ENCODE data around the gene NR3C1.

- TF ChIP-seq POLR2AphosphoS5 (IDR thresholded peaks at IDR 0.05; ENCODE audit: insufficient read depth in 1 of 2, low read depth in 1 of 2) (no peak), POLR2A (IDR thresholded peaks at IDR 0.05) (no peak), CTCF (IDR thresholded peaks at IDR 0.05) (no peak)
Measured at GRCh38 chr5:143251946-143252345, 151.5 kb downstream of the NR3C1 start.
